H1 (cell line): ENCODE results near the gene JMJD1C. TPM values are rescaled to one million over a fixed set of nuclear protein-coding genes. Genes with fewer than 3 reads are reported as not detected.

ENCODE experiments used
- CTCF ChIA-PET: fragments of 300-600 bp; sonication (Branson Sonifier 250); formaldehyde crosslinking; loops from one replicate; lab custom pipeline; 2021; ENCODE audit not compliant: partially characterized antibody; lab: Charles Lee
- POLR2A ChIA-PET: fragments of 300-600 bp; sonication (Branson Sonifier 250); formaldehyde crosslinking; loops from one replicate; lab custom pipeline; 2021; ENCODE audit warnings: inconsistent platforms; ENCODE audit not compliant: partially characterized antibody; lab: Charles Lee
- DNase-seq, 2 experiments: peaks; one replicate each; pipeline versions ENCODE4 v3.0.0 to v3.0.0-alpha.2; 2010 to 2022; ENCODE audit warnings: low spot score in 2 of 2, low read depth in 1 of 2, mixed read lengths in 1 of 2
- FAIRE-seq: peaks from 2 replicates; lab custom pipeline; 2011; peaks lifted over from hg19 to GRCh38; lab: Jason Lieb, UNC
- H2AFZ ChIP-seq: 2 replicates; pipeline ENCODE4 v1.8.1; 2012; ENCODE audit warnings: low read length, inconsistent platforms
- H2AK5ac ChIP-seq: 2 replicates; pipeline ENCODE4 v1.6.1; 2013; ENCODE audit warnings: low read depth, low read length
- H2BK120ac ChIP-seq: replicated peaks from 2 replicates; pipeline ENCODE3; 2013; ENCODE audit warnings: low read depth, low read length, inconsistent platforms
- H2BK12ac ChIP-seq: 2 replicates; pipeline ENCODE4 v1.6.1; 2013; ENCODE audit warnings: low read depth, low read length
- H2BK15ac ChIP-seq: 2 replicates; pipeline ENCODE4 v1.6.1; 2013; ENCODE audit warnings: low read length
- H2BK20ac ChIP-seq: 2 replicates; pipeline ENCODE4 v1.6.1; 2013; ENCODE audit warnings: low read length
- H2BK5ac ChIP-seq: 2 replicates; pipeline ENCODE4 v1.6.1; 2013; ENCODE audit warnings: low read depth, low read length
- H3K14ac ChIP-seq: 2 replicates; pipeline ENCODE4 v1.6.1; 2013; ENCODE audit warnings: inconsistent platforms; ENCODE audit not compliant: insufficient read length
- H3K18ac ChIP-seq: 2 replicates; pipeline ENCODE4 v1.6.1; 2013; ENCODE audit warnings: low read length; ENCODE audit errors: extremely low read depth
- H3K23ac ChIP-seq: 2 replicates; pipeline ENCODE4 v1.6.1; 2013; ENCODE audit warnings: inconsistent platforms; ENCODE audit not compliant: insufficient read length
- H3K23me2 ChIP-seq: 2 replicates; pipeline ENCODE4 v1.6.1; 2013; ENCODE audit warnings: low read depth, low read length
- H3K27ac ChIP-seq: 2 replicates; pipeline ENCODE4 v1.6.1; 2011; ENCODE audit warnings: low read depth, low read length, inconsistent platforms
- H3K27me3 ChIP-seq, 4 experiments: replicated peaks in 1 of 4; 1 replicate in 1 of 4; 2 replicates in 3 of 4; pipeline versions ENCODE4 v1.6.1 to v1.8.1; 2011 to 2013; ENCODE audit warnings: low read length in 3 of 4, mild to moderate bottlenecking in 3 of 4, inconsistent platforms in 2 of 4, mixed read lengths in 2 of 4, moderate library complexity in 1 of 4; ENCODE audit not compliant: control insufficient read depth in 3 of 4, insufficient read depth in 3 of 4; ENCODE audit errors: extremely low read depth in 1 of 4
- H3K36me3 ChIP-seq, 4 experiments: 2 replicates each; pipeline versions ENCODE4 v1.6.1 to v1.8.1; 2011 to 2013; ENCODE audit warnings: mild to moderate bottlenecking in 4 of 4, low read length in 3 of 4, moderate library complexity in 2 of 4, control low read depth in 1 of 4, inconsistent platforms in 1 of 4; ENCODE audit not compliant: insufficient read depth in 4 of 4, control insufficient read depth in 2 of 4
- H3K4ac ChIP-seq: replicated peaks from 2 replicates; pipeline ENCODE3; 2013; ENCODE audit warnings: low read length, low read depth, mixed read lengths, inconsistent platforms; ENCODE audit not compliant: insufficient read length
- H3K4me1 ChIP-seq, 4 experiments: replicated peaks in 1 of 4; 1 replicate in 1 of 4; 2 replicates in 3 of 4; pipeline versions ENCODE4 v1.6.1 to v1.8.1; 2011 to 2013; ENCODE audit warnings: low read length in 3 of 4, inconsistent platforms in 2 of 4, mixed read lengths in 1 of 4; ENCODE audit not compliant: insufficient read depth in 4 of 4, control insufficient read depth in 3 of 4
- H3K4me2 ChIP-seq, 2 experiments: 2 replicates each; pipeline versions ENCODE4 v1.6.1 to v1.8.1; 2011 to 2013; ENCODE audit warnings: low read depth in 2 of 2, low read length in 2 of 2, control low read depth in 1 of 2, inconsistent platforms in 1 of 2, mild to moderate bottlenecking in 1 of 2; ENCODE audit not compliant: insufficient read depth in 1 of 2
- H3K4me3 ChIP-seq, 4 experiments: fragments of 200-600, 300-600 bp in 1 of 4; sonication (generic), shearing (Covaris generic), sonication (Bioruptor Twin) in 1 of 4; 2 replicates each; pipeline versions ENCODE4 v1.5.1 to v1.8.1; 2011 to 2016; ENCODE audit warnings: low read length in 4 of 4, low read depth in 3 of 4, control low read depth in 2 of 4, inconsistent platforms in 2 of 4, mild to moderate bottlenecking in 2 of 4, mixed read lengths in 1 of 4, moderate library complexity in 1 of 4; ENCODE audit not compliant: insufficient read depth in 2 of 4; ENCODE audit errors: extremely low read depth in 1 of 4
- H3K56ac ChIP-seq: replicated peaks from 2 replicates; pipeline ENCODE3; 2013; ENCODE audit warnings: low read depth, mild to moderate bottlenecking, mixed read lengths, low read length, inconsistent platforms; ENCODE audit not compliant: insufficient read length
- H3K79me1 ChIP-seq: 2 replicates; pipeline ENCODE4 v1.6.1; 2013; ENCODE audit warnings: low read depth, low read length, control low read depth
- H3K79me2 ChIP-seq, 2 experiments: 2 replicates each; pipeline versions ENCODE4 v1.6.1 to v1.8.1; 2012 to 2013; ENCODE audit warnings: low read length in 2 of 2, mild to moderate bottlenecking in 2 of 2, inconsistent platforms in 1 of 2; ENCODE audit not compliant: insufficient read depth in 2 of 2, control insufficient read depth in 1 of 2
- H3K9ac ChIP-seq, 4 experiments: replicated peaks in 1 of 4; 1 replicate in 1 of 4; 2 replicates in 3 of 4; pipeline versions ENCODE4 v1.6.1 to v1.8.1; 2011 to 2013; ENCODE audit warnings: low read depth in 3 of 4, low read length in 3 of 4, control low read depth in 2 of 4, mild to moderate bottlenecking in 2 of 4, moderate library complexity in 2 of 4, inconsistent platforms in 1 of 4; ENCODE audit errors: extremely low read depth in 1 of 4
- H3K9me3 ChIP-seq, 2 experiments: 2 replicates each; pipeline versions ENCODE4 v1.6.1 to v1.8.1; 2012 to 2013; ENCODE audit warnings: mild to moderate bottlenecking in 2 of 2, moderate library complexity in 2 of 2, control low read depth in 1 of 2, inconsistent platforms in 1 of 2, low read depth in 1 of 2, low read length in 1 of 2, mixed read lengths in 1 of 2; ENCODE audit not compliant: insufficient read depth in 2 of 2
- H4K20me1 ChIP-seq, 2 experiments: replicated peaks in 1 of 2; 2 replicates each; pipeline versions ENCODE3 to v1.8.1; 2011 to 2013; ENCODE audit warnings: inconsistent platforms in 2 of 2, low read length in 2 of 2, mild to moderate bottlenecking in 1 of 2; ENCODE audit not compliant: insufficient read depth in 2 of 2, control insufficient read depth in 1 of 2
- H4K5ac ChIP-seq: 2 replicates; pipeline ENCODE4 v1.6.1; 2013; ENCODE audit warnings: low read length, low read depth, mixed read lengths, inconsistent platforms; ENCODE audit not compliant: insufficient read length
- H4K8ac ChIP-seq: 2 replicates; pipeline ENCODE4 v1.8.0; 2013; ENCODE audit warnings: mild to moderate bottlenecking, moderate library complexity, low read length, inconsistent platforms; ENCODE audit not compliant: insufficient read depth; ENCODE audit errors: extremely low read depth
- H4K91ac ChIP-seq: replicated peaks from 2 replicates; pipeline ENCODE3; 2013; ENCODE audit warnings: low read length, mixed read lengths, inconsistent platforms; ENCODE audit not compliant: insufficient read length
- CBX8 ChIP-seq: fragments of 300-800, 300-1000 bp; sonication (generic); IDR thresholded peaks from 2 replicates; pipeline ENCODE4 v1.7.1; 2016; ENCODE audit warnings: low read depth, low read length, borderline replicate concordance
- CHD1 ChIP-seq: IDR thresholded peaks from 2 replicates; pipeline ENCODE4 v1.6.1; 2012; ENCODE audit warnings: low read depth, low read length, improper control_type of control experiment
- GABPA ChIP-seq: IDR thresholded peaks from 2 replicates; pipeline ENCODE4 v1.6.1; 2011; ENCODE audit warnings: mild to moderate bottlenecking, low read length, moderate library complexity, borderline replicate concordance; ENCODE audit not compliant: insufficient read depth
- NANOG ChIP-seq: IDR thresholded peaks from 2 replicates; pipeline ENCODE4 v1.6.1; 2011; ENCODE audit warnings: low read length, low read depth, mild to moderate bottlenecking, inconsistent platforms; ENCODE audit not compliant: insufficient read depth, poor library complexity, severe bottlenecking
- NRF1 ChIP-seq: IDR thresholded peaks from 2 replicates; pipeline ENCODE4 v1.6.1; 2011; ENCODE audit warnings: mild to moderate bottlenecking, low read depth, low read length, improper control_type of control experiment
- PHF8 ChIP-seq: fragments of 200-600 bp; sonication (generic); conservative IDR thresholded peaks from 2 replicates; pipeline ENCODE4 v1.7.1; 2012; ENCODE audit warnings: low read depth, mild to moderate bottlenecking, inconsistent platforms, low read length, moderate library complexity
- POLR2A ChIP-seq, 2 experiments: IDR thresholded peaks; 1 replicate in 1 of 2; 2 replicates in 1 of 2; pipeline ENCODE4 v1.6.1; 2011; ENCODE audit warnings: low read depth in 2 of 2, low read length in 2 of 2, mild to moderate bottlenecking in 2 of 2; ENCODE audit errors: control extremely low read depth in 1 of 2
- RBBP5 ChIP-seq: IDR thresholded peaks from 2 replicates; pipeline ENCODE4 v1.7.1; 2012; ENCODE audit warnings: low read depth, mild to moderate bottlenecking, inconsistent platforms, low read length, moderate library complexity, borderline replicate concordance
- RNF2 ChIP-seq: fragments of 200-900, 300-1000 bp; sonication (generic); IDR thresholded peaks from 2 replicates; pipeline ENCODE4 v1.7.1; 2016; ENCODE audit warnings: borderline replicate concordance, low read depth, mild to moderate bottlenecking, antibody characterized with exemption, low read length; ENCODE audit not compliant: poor library complexity, severe bottlenecking; ENCODE audit errors: missing control alignments
- RXRA ChIP-seq: IDR thresholded peaks from 2 replicates; pipeline ENCODE4 v1.6.1; 2011; ENCODE audit warnings: low read depth, mild to moderate bottlenecking, low read length, moderate library complexity; ENCODE audit not compliant: insufficient read depth
- SIRT6 ChIP-seq: IDR thresholded peaks from one replicate; pipeline ENCODE4 v1.7.1; 2012; ENCODE audit warnings: low read length, inconsistent platforms
- SUZ12 ChIP-seq: fragments of 200-600 bp; sonication (generic); IDR thresholded peaks from 2 replicates; pipeline ENCODE4 v1.6.1; 2012; ENCODE audit warnings: mild to moderate bottlenecking, inconsistent platforms, low read length, moderate library complexity, mixed read lengths
- WGBS, 2 experiments: shearing (Covaris generic) in 1 of 2; methylation state at CpG; one replicate each; pipeline versions ENCODE4 v1.1.6 to v1.1.7; 2013 to 2015; ENCODE audit warnings: low lambda C conversion rate in 2 of 2, mixed read lengths in 2 of 2, inconsistent platforms in 1 of 2, low coverage in 1 of 2, missing lambda C conversion rate in 1 of 2; ENCODE audit not compliant: insufficient replicate concordance in 2 of 2, insufficient coverage in 1 of 2, insufficient read length in 1 of 2; ENCODE audit errors: extremely low coverage in 1 of 2, missing lambda C conversion rate in 1 of 2; 5-methylcytosine and 5-hydroxymethylcytosine counted together
- polyA plus RNA-seq, 7 experiments: library from polyadenylated mRNA; depleted of rRNA in 3 of 7; stranded (reverse) in 5 of 7; unstranded in 2 of 7; fragments of >200 nt in 5 of 7; fragments of 200-250 nt in 2 of 7; gene quantifications; 1 replicate in 5 of 7; 2 replicates in 1 of 7; 4 replicates in 1 of 7; pipeline versions ENCODE4 v1.2.1 to v1.2.3, GENCODE V29; 2011 to 2013; ENCODE audit warnings: missing spikeins in 2 of 7, mixed read lengths in 2 of 7
- total RNA-seq: library from RNA; stranded (reverse); fragmentation: NEBNext Ultra II Directional; extraction: Animal tissue kit (Norgen Biotek cat#: 25700); gene quantifications from 2 replicates; pipeline ENCODE4 v1.2.1, GENCODE V29; 2021

JMJD1C gene
- total and polyA plus RNA-seq, 2 of the 8 experiments (the other 6 are each of a cell fraction or from before 2014, with no cell fraction given): 54.5 to 210 TPM

GRCh38 chr10:63430999-63431356 is 34.8 kb downstream of the JMJD1C start:
- H3K18ac ChIP-seq: no peak overlapping the region
- CTCF ChIA-PET: interaction anchor here (1.3 to 1.9 kb wide), 4 partner anchors 10 to 212 kb away, joined by 3 to 6 read pairs (median 3); no protein-coding TSS in a partner anchor
- no peak overlapping the region for H2AK5ac ChIP-seq
- no peak overlapping the region for H2BK20ac ChIP-seq
- 0 out of 2 replicates have a peak, but pooled peaks cover 3% of the 10 kb centered on the region for H3K79me1 ChIP-seq
- no peak overlapping the region for H4K91ac ChIP-seq
- H2AFZ ChIP-seq: no peak overlapping the region
- peaks cover 0 to 13% (median 7%) of the 10 kb centered on the region in 4 experiments; a peak in 4 of 7 replicates for H3K4me1 ChIP-seq
- no peak overlapping the region for H4K8ac ChIP-seq
- H3K56ac ChIP-seq: no peak overlapping the region
- no peaks in the 10 kb centered on the region for H3K36me3 ChIP-seq
- H4K5ac ChIP-seq: no peak overlapping the region
- H3K14ac ChIP-seq: no peak overlapping the region
- DNase-seq: no peak
- H3K23ac ChIP-seq: no peak overlapping the region
- no peak overlapping the region for H3K4me3 ChIP-seq
- H3K9ac ChIP-seq: no peak overlapping the region
- 95% methylated on average over 1 of the region's 1 CpG; no CpG with 5 or more reads in 1 of the 2 experiments for WGBS, 2 experiments
- peaks cover 0 to 2% of the 10 kb centered on the region in 2 experiments for H4K20me1 ChIP-seq
- no peak overlapping the region for H2BK120ac ChIP-seq
- no peak overlapping the region for H2BK12ac ChIP-seq
- H3K4me2 ChIP-seq: no peak overlapping the region
- no peak overlapping the region for H2BK5ac ChIP-seq
- no peak for TF ChIP-seq RBBP5
- TF ChIP-seq SIRT6: no peak
- TF ChIP-seq CHD1: no peak
- TF ChIP-seq GABPA: no peak
- no peak for TF ChIP-seq RNF2
- no peak for TF ChIP-seq RXRA
- TF ChIP-seq NANOG: no peak
- no peak for TF ChIP-seq SUZ12
- no peak for TF ChIP-seq NRF1
- TF ChIP-seq CBX8: no peak
- TF ChIP-seq PHF8: no peak
- TF ChIP-seq POLR2A (IDR thresholded peaks at IDR 0.05; ENCODE audit: control extremely low read depth in 1 of 2, low read depth in 2 of 2, low read length in 2 of 2): no peak
- no peak for FAIRE-seq
- no peaks in the 10 kb centered on the region for H3K27me3 ChIP-seq
- no peak overlapping the region for H3K27ac ChIP-seq
- no peak overlapping the region for H3K4ac ChIP-seq
- no peaks in the 10 kb centered on the region for H3K23me2 ChIP-seq
- no peak overlapping the region for H2BK15ac ChIP-seq
- no peaks in the 10 kb centered on the region for H3K9me3 ChIP-seq
- peaks cover 8 to 96% of the 10 kb centered on the region in 2 experiments for H3K79me2 ChIP-seq
- POLR2A ChIA-PET: interaction anchor here (0.8 kb wide), 1 partner anchor 22 kb away, joined by 3 read pairs; no protein-coding TSS in a partner anchor
